Immature natural killer cell (primary cell): Measurements from ENCODE around the gene SLC26A8. TPM values are rescaled to one million over a fixed set of nuclear protein-coding genes. Genes with fewer than 3 reads are reported as not detected.
"Not testable (repeated sequence)": the region's sequence is repeated elsewhere in the genome, so short reads cannot be mapped to it uniquely, and the experiment has no call there.

ENCODE experiments used
- DNase-seq, 3 donors: peaks; one replicate each; pipeline ENCODE4 v3.0.0; 2022; ENCODE audit warnings: mixed read lengths in 1 of 3
- H3K27ac Mint-ChIP-seq, 6 donors: one replicate each; pipeline ENCODE4 v1.8.0; 2020; ENCODE audit warnings: mixed read lengths in 6 of 6, mild to moderate bottlenecking in 5 of 6, inconsistent platforms in 4 of 6, moderate library complexity in 3 of 6
- H3K27me3 Mint-ChIP-seq, 3 donors: one replicate each; pipeline ENCODE4 v1.8.0; 2020 to 2021; ENCODE audit warnings: low read depth in 3 of 3, mild to moderate bottlenecking in 3 of 3, mixed read lengths in 3 of 3, moderate library complexity in 3 of 3, inconsistent platforms in 1 of 3
- H3K36me3 Mint-ChIP-seq, 3 donors: one replicate each; pipeline ENCODE4 v1.8.0; 2020; ENCODE audit warnings: mixed read lengths in 3 of 3, inconsistent platforms in 2 of 3, mild to moderate bottlenecking in 2 of 3
- H3K4me1 Mint-ChIP-seq, 2 donors: one replicate each; pipeline ENCODE4 v1.8.0; 2020; ENCODE audit warnings: inconsistent platforms in 2 of 2, mild to moderate bottlenecking in 2 of 2, mixed read lengths in 2 of 2, moderate library complexity in 1 of 2
- H3K4me3 Mint-ChIP-seq, 5 donors: one replicate each; pipeline ENCODE4 v1.8.0; 2020; ENCODE audit warnings: mild to moderate bottlenecking in 5 of 5, mixed read lengths in 5 of 5, inconsistent platforms in 3 of 5, moderate library complexity in 3 of 5
- H3K9me3 Mint-ChIP-seq, 6 donors: one replicate each; pipeline ENCODE4 v1.8.0; 2020; ENCODE audit warnings: mild to moderate bottlenecking in 6 of 6, mixed read lengths in 6 of 6, inconsistent platforms in 4 of 6, moderate library complexity in 3 of 6
- polyA plus RNA-seq, 3 donors: library from polyadenylated mRNA; unstranded; fragments of 300-500 nt; fragmentation: Illumina TruSeq; gene quantifications; one replicate each; pipeline ENCODE4 v1.2.3, GENCODE V29; 2021

SLC26A8 gene
- polyA plus RNA-seq, 3 donors from 2014 or later = not detected

GRCh38 chr6:36040958-36041357, 16.5 kb upstream of the SLC26A8 start:
- Mint-ChIP-seq H3K4me3 (peak overlapping the region in 1 of 5 donors; percentile 3), H3K9me3 (no peaks in the 10 kb centered on the region), H3K27ac (peak overlapping the region in 4 of 6 donors; percentile 8 to 72 (median 50)), H3K36me3 (no peaks in the 10 kb centered on the region), H3K4me1 (peaks cover 71 to 88% of the 10 kb centered on the region in 2 donors), H3K27me3 (peaks cover 0 to 2% (median 0%) of the 10 kb centered on the region in 3 donors)
- no peak for DNase-seq

DNA sequence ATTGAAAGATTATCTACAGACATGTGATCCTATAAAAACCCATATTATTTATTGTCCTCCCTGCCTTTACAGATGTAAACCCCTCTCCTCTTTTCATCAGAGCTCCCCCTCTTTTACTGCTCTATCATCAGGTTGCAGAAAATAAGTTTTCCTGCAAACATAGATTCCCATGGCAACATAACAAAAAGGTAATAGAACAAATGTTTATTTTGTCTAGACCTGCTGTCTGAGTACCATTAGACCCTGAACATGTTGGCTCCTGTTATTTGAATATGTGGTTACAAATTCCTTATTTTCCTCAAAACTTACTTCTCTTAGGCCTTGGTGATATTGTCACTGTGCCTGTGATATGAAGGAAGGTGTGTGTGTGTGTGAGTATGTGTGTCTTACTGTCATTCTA, 14.7 kb upstream of the SLC26A8 start:
- H3K36me3 Mint-ChIP-seq = peaks cover 0 to 3% (median 0%) of the 10 kb centered on the region in 3 donors
- H3K4me1 Mint-ChIP-seq = peaks cover 74 to 90% of the 10 kb centered on the region in 2 donors
- peak overlapping the region; percentile 50 to 84 (median 77) for H3K27ac Mint-ChIP-seq
- H3K9me3 Mint-ChIP-seq = no peaks in the 10 kb centered on the region
- H3K27me3 Mint-ChIP-seq = peaks cover 0 to 2% (median 0%) of the 10 kb centered on the region in 3 donors
- DNase-seq = no peak
- peak overlapping the region in 4 of 5 donors; percentile 35 to 64 (median 51) for H3K4me3 Mint-ChIP-seq

GRCh38 chr6:36038120-36038876, 13.9 kb upstream of the SLC26A8 start:
- Mint-ChIP-seq H3K27me3 (peaks cover 0 to 2% (median 0%) of the 10 kb centered on the region in 3 donors), H3K9me3 (no peaks in the 10 kb centered on the region), H3K4me3 (peak overlapping the region; percentile 36 to 67 (median 54)), H3K4me1 (peaks cover 80 to 92% of the 10 kb centered on the region in 2 donors), H3K36me3 (peaks cover 0 to 3% (median 0%) of the 10 kb centered on the region in 3 donors), H3K27ac (peak overlapping the region; percentile 50 to 84 (median 78))
- DNase-seq = peak in 2 of 3 donors; percentile 3 to 10

- Mint-ChIP-seq H3K9me3 (no peaks in the 10 kb centered on the region), H3K36me3 (peaks cover 0 to 3% (median 0%) of the 10 kb centered on the region in 3 donors), H3K27ac (peak overlapping the region in 5 of 6 donors; percentile 1 to 33 (median 16)), H3K4me1 (peaks cover 77 to 92% of the 10 kb centered on the region in 2 donors), H3K4me3 (peak overlapping the region in 3 of 5 donors; percentile 6 to 72 (median 25)), H3K27me3 (peaks cover 0 to 2% (median 0%) of the 10 kb centered on the region in 3 donors)
- DNase-seq = no peak
Observed at GRCh38 chr6:36035225-36035624, 10.8 kb upstream of the SLC26A8 start.

DNA sequence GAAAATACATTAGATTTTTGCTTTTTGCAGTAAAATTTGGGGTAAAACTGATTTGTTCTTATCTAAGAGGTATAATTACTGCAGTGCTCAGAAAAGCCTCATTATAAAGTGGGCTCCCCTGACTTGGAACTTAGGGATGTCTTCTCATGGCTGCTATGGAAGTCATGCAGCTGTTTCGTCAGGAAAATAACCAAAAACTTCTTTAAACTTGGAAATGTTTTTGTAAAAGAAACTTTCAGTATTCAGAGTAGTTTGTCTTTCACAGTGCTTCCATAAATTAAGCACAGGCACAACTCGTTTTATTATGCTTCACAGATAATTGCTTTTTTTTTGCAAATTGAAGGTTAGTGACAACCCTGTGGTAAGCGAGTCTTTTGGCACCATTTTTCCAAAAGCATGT, 10.0 kb upstream of the SLC26A8 start:
- peaks cover 0 to 3% (median 0%) of the 10 kb centered on the region in 3 donors for H3K36me3 Mint-ChIP-seq
- H3K4me3 Mint-ChIP-seq = peak overlapping the region in 2 of 5 donors; percentile 22 to 58
- no peak for DNase-seq
- peaks cover 0 to 2% (median 0%) of the 10 kb centered on the region in 3 donors for H3K27me3 Mint-ChIP-seq
- peak overlapping the region in 3 of 6 donors; percentile 44 to 79 (median 55) for H3K27ac Mint-ChIP-seq
- no peaks in the 10 kb centered on the region for H3K9me3 Mint-ChIP-seq
- H3K4me1 Mint-ChIP-seq = peaks cover 78 to 94% of the 10 kb centered on the region in 2 donors

GRCh38 chr6:36033935-36034334, 9.5 kb upstream of the SLC26A8 start:
- H3K27me3 Mint-ChIP-seq = peaks cover 0 to 2% (median 0%) of the 10 kb centered on the region in 3 donors
- H3K27ac Mint-ChIP-seq = peak overlapping the region in 5 of 6 donors; percentile 44 to 79 (median 57)
- peak; percentile 15 to 30 (median 17) for DNase-seq
- peaks cover 0 to 3% (median 0%) of the 10 kb centered on the region in 3 donors for H3K36me3 Mint-ChIP-seq
- no peaks in the 10 kb centered on the region for H3K9me3 Mint-ChIP-seq
- H3K4me1 Mint-ChIP-seq = peaks cover 78 to 94% of the 10 kb centered on the region in 2 donors
- peak overlapping the region in 4 of 5 donors; percentile 25 to 76 (median 58) for H3K4me3 Mint-ChIP-seq

- not testable (repeated sequence) for DNase-seq, H3K9me3 Mint-ChIP-seq, H3K27me3 Mint-ChIP-seq, H3K36me3 Mint-ChIP-seq
- H3K4me3 Mint-ChIP-seq = peak overlapping the region in 3 of 5 donors; percentile 11 to 19 (median 12)
- peak overlapping the region in 5 of 6 donors; percentile 30 to 58 (median 54) for H3K27ac Mint-ChIP-seq
- peaks cover 72 to 89% of the 10 kb centered on the region in 2 donors for H3K4me1 Mint-ChIP-seq
Observed at GRCh38 chr6:36033144-36033543, 8.7 kb upstream of the SLC26A8 start.

- H3K27ac Mint-ChIP-seq = peak overlapping the region in 4 of 6 donors; percentile 0 to 76 (median 41)
- peaks cover 0 to 6% (median 5%) of the 10 kb centered on the region in 3 donors for H3K27me3 Mint-ChIP-seq
- H3K9me3 Mint-ChIP-seq = no peaks in the 10 kb centered on the region
- peaks cover 0 to 3% (median 0%) of the 10 kb centered on the region in 3 donors for H3K36me3 Mint-ChIP-seq
- DNase-seq = no peak
- peaks cover 67 to 84% of the 10 kb centered on the region in 2 donors for H3K4me1 Mint-ChIP-seq
- H3K4me3 Mint-ChIP-seq = peak overlapping the region in 4 of 5 donors; percentile 0 to 18 (median 6)
Observed at GRCh38 chr6:36032261-36032660, 7.8 kb upstream of the SLC26A8 start.

- Mint-ChIP-seq H3K9me3 (no peaks in the 10 kb centered on the region), H3K36me3 (peaks cover 0 to 4% (median 0%) of the 10 kb centered on the region in 3 donors), H3K27me3 (peaks cover 0 to 15% (median 13%) of the 10 kb centered on the region in 3 donors), H3K4me3 (peak overlapping the region; percentile 91 to 99 (median 95)), H3K4me1 (peaks cover 54 to 64% of the 10 kb centered on the region in 2 donors), H3K27ac (peak overlapping the region; percentile 86 to 97 (median 92))
- DNase-seq = no peak
Observed at GRCh38 chr6:36029464-36029863, 5.0 kb upstream of the SLC26A8 start.

- H3K27me3 Mint-ChIP-seq = peaks cover 0 to 17% (median 15%) of the 10 kb centered on the region in 3 donors
- H3K27ac Mint-ChIP-seq = peak overlapping the region; percentile 86 to 97 (median 92)
- peaks cover 49 to 59% of the 10 kb centered on the region in 2 donors for H3K4me1 Mint-ChIP-seq
- H3K4me3 Mint-ChIP-seq = peak overlapping the region; percentile 91 to 99 (median 95)
- no peaks in the 10 kb centered on the region for H3K9me3 Mint-ChIP-seq
- H3K36me3 Mint-ChIP-seq = peaks cover 0 to 4% (median 0%) of the 10 kb centered on the region in 3 donors
- DNase-seq = peak; percentile 57 to 69 (median 60)
Observed at GRCh38 chr6:36028877-36029324, 4.5 kb upstream of the SLC26A8 start.

GRCh38 chr6:36028088-36028876, 3.8 kb upstream of the SLC26A8 start:
- DNase-seq = peak in 2 of 3 donors; percentile 20 to 22
- peaks cover 0 to 21% (median 18%) of the 10 kb centered on the region in 3 donors for H3K27me3 Mint-ChIP-seq

GRCh38 chr6:36027501-36028087, 3.2 kb upstream of the SLC26A8 start, which contains the start of gene MAPK14:
Gene MAPK14 (plus strand): TSS chr6:36027808. CDS start chr6:36028158, 350 bp downstream.
- H3K27me3 Mint-ChIP-seq = peaks cover 0 to 21% (median 19%) of the 10 kb centered on the region in 3 donors
- H3K36me3 Mint-ChIP-seq = peaks cover 0 to 4% (median 0%) of the 10 kb centered on the region in 3 donors
- DNase-seq = peak; percentile 99
- H3K9me3 Mint-ChIP-seq = no peaks in the 10 kb centered on the region
- peak within 1 kb of the TSS; percentile 94 to 99 (median 95) for H3K4me3 Mint-ChIP-seq
- peak within 1 kb of the TSS; percentile 87 to 97 (median 92) for H3K27ac Mint-ChIP-seq
- peaks cover 37 to 46% of the 10 kb centered on the region in 2 donors for H3K4me1 Mint-ChIP-seq

More at GRCh38 chr6:36028088-36028876, 3.8 kb upstream of the SLC26A8 start:
- H3K9me3 Mint-ChIP-seq = no peaks in the 10 kb centered on the region
- peaks cover 0 to 4% (median 0%) of the 10 kb centered on the region in 3 donors for H3K36me3 Mint-ChIP-seq
- peak overlapping the region; percentile 91 to 99 (median 95) for H3K4me3 Mint-ChIP-seq
- H3K27ac Mint-ChIP-seq = peak overlapping the region; percentile 86 to 97 (median 92)
- H3K4me1 Mint-ChIP-seq = peaks cover 42 to 53% of the 10 kb centered on the region in 2 donors
